NCI-H345 (cell line): ENCODE data around the gene ATP7B.
"Not testable (repeated sequence)": the region's sequence is repeated elsewhere in the genome, so short reads cannot be mapped to it uniquely, and the experiment has no call there.

Experiments used
- DNase-seq: peaks from one replicate; lab custom pipeline; 2025; lab: John Stamatoyannopoulos, UW

The ATP7B gene

DNA sequence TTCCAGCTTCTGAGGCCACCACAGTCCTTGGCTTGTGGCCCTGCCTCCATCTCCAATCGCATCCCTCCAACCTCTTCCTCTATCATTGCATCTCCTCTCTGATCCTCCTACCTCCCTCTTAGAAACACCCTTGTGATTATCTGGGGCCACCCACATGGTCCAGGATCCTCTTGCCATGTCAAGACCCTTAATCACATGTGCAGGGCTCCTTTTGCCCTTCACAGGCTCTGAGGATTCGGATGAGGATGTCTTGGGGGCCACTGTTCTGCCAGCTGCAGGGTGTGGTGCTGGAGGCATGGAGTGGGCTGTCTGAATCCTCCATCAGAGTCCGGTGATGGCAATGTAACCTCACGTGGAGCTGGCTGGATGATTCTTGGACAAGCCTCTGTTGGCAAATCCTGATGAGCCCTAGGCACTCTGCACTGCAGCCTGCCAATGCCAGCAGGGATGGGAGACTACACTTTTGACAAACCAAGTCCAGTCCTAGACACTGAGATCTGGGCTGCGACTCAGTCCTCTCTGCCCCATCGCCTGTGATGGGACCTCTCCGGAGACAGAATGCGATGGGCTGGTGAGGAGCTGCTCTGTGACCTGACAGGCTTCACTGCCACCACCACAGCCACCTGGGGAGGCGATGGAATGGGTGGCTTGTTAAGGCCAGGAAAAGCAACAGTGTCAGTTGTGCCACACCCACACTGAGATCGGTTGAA, 88.3 kb downstream of the ATP7B start:
- no peak for DNase-seq

DNA sequence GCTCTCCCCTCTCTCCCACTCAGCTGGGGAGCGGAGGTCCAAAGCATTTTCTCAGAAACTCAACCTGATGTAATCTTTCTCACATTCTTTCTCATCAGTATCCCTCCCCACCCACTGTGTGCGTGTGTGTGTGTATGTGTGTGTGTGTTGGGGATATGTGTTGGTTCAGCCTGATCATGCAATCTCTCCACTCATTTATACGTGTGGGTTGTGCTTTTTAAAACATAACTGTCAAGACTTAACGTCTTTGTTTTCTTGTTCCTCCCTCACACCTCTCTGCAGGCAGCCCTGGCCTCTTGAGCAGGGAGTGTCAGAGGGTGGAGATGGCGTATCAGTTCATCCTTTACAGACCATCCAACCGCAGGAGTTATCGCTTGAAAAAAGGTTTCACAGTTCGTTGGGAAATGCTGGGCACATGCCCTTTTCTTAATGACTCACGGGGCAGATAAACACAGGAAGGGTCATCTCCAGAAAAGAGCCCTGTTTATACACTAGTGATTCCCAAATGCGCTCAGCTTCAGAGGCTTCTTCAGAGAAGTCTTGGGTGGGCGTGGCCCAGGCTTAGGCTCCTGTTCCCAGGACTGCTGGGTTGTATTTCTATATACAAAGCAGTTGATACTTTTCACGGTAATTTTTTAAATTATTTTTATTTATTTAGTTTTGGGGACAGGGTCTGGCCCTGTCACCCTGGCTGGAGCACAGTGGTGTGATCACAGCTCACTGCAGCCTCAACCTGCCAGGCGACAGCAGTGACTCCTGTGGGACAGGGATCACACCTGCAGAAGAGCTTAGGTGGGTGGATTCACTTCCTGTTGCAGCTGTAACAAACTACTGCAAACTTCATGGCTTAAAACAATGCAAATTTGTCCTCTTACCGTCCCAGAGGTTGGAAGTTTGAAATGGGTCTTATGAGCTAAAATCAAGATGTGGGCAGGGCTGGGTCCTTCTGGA, 89.2 kb downstream of the ATP7B start:
- DNase-seq: no peak

DNA sequence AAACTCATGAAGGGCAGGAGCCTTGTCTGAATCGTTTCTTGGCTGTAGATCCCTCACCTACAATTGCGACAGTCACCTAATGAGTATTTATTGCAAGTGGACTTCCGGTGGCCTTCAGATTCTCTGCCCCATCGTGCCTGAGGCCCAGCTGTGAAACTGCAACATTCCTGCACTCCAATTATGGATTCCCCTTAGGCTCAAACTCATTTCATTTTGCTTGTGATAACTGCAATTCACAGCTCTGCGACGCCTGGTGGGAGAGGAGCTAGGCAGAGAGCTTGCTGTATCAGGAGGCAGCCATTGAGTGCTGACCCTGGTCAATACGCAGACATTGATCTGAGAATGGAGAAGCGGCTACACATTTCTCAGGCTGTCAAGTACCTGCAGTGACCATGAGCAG, 90.5 kb downstream of the ATP7B start:
- DNase-seq: no peak

DNA sequence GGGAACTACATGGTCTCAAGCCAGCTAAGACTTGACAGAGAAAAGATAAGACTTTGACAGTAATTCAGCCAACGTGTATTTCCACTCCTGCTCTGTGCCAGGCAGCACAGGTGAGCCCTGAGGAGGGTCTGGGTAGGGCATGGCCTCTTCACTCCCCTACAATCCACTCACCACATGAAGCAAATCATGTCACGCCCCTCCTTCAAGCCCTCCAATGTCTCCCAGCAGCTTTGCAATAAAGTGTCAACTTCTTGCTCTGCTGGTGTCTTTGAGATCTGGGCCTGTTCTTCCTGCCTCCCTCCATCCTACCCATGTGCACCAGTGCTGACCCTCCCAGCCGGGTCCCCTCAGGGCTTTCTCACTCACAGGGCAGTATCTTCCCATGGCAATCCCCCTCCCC, 91.0 kb downstream of the ATP7B start:
- no peak for DNase-seq

DNA sequence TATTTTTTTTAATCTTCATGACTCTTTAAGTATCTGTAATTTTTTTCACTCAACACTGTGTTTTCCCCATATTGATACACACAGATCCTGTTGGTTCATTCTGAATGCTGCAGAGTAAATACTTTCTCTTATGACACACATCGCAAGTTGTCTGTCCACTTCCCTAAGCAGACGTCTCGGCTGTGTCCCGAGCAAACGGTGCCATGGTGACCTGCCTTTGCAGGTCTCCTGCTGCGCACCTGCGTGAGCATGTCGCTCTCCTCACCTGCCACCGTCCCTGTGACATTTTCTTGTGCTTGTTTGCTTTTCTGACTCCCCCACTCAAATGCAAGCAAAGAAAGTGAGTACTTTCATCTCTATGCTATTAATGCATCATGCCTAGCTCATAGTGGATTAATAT, 91.7 kb downstream of the ATP7B start:
- no peak for DNase-seq

DNA sequence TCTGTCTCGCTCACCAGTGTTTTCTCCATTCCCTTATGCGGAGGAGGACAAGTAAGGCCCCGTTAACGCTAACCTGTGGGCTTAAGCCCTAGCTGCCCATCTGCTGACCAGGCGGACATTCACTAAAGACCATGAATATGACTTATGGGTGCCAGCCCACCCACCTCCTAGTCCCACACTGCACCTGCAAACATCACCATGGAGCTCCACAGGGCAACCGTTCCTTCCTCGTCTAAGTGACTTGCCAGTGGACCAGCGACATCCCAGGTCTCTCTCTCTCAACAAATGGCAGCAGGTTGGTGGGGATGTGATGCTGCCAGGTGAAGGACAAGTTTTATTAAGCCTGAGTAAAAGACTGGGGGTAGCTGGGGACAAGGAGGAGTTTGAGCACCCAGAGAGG, 94.3 kb downstream of the ATP7B start:
- DNase-seq: no peak

DNA sequence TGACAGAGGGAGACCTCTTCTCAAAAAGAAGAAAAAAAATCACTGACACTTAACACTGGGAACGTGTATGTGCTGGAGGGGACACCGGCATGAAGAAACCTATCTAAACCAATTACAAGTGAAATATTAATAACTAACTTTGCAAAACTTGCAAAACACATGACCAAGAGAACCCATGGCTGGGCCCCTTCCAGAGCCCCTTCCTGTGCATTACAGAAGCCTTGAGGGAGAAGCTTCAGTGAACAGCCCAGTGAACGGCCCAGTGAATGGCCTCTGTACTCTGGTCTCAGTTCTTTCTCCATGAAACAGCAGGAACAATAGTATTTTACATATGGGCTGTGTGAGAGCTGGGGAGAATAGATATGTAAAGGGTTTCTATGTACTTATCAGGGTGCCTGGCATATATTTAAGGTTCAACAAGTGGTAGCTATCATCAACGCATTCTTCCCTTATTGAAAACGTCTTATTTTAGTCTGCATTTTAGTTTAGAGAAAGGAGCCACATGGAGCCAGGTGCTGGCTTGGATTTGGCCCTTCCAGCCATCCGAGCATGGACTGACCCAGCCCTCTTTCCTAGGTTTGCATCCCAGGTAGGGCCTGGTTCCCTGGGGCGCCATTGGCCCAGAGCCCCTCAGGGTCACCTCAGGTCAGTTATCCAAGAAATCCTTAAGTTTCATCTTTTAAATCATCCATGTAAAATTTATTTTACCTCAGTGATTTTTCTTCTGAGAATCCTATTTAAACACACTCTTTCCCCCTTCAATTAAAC, 95.0 kb downstream of the ATP7B start:
- DNase-seq: no peak

DNA sequence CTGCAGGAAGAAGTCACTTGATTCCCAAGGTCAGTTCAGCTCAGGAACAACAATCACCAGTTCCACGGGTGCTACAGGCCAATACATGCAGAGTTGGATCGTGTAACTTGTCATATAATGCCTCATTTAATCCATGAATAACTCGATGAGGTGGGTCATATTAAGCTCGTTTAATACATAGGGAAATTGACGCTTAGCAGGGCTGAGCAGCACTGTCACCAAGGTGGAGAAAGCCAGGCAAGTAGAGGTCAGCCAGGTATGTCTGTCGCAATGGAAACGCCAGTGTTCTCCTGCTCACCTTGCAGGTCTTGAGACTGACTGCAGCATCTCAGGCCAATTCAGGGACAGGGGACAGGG, 97.1 kb downstream of the ATP7B start:
- no peak for DNase-seq

DNA sequence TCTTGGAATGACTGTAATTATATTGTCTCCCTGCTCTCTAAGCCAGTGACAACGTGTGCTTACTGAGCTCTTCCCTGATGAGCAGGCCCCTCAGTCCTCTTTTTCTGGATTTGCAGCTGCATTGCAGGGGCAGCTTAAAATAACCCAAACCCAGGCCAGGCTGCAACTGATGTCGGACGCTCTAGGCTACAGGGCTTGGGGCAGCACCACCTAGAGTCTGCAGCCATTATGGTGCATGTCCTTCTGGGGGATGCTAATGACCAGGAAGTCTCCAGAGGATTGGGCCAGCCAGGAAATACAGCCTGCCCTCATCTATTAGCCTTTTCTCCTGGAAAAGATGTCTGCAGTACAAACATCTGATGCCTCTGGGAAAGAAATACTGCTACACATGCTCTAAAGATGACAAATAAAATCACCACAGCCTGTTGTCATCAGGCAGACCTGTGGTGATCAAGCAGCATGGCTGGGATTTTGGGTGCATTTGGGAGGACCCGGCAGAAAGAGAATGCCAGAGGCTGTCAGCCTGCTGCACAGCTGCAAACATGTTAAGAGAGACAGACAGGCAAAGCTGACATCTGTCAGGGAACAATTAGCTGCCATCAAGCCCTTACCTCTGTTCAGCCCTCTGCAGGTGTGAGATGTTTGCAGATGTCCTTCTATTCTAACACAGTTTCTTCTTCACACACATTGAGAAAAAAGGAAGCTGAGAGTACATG, 97.7 kb downstream of the ATP7B start:
- peak; percentile 26 for DNase-seq

DNA sequence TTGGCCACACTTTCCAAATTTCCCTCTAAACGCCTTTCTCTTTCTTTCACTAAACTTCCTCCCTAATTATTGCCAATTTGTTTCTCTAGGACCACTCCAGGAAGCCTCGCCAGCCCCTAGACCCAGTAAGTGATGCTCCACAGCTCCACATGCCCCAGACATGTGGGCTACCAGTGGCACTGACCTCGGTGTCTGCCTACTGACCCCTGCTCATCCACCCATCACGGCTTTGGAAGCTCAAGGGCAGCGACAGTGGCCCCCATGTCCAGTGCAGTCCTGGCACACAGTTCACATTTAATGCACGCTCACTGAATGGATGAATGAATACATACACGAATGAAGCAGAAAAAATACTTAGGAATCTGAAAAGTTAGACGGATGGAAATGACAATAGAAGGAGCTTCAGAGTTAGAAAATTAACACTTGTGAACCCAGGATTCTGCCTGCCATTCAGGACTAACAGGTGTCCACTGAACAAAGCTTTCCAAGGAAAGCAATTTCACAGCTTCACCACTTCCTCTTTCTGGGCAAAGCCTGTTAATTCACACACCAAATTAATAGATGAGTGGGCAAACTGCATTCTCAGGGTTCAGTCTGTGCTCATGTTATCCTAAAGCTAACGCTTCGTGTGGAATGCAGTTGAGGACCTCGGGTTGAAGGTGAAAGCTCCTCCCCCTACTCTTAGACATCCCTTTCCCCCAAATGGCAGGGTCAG, 98.6 kb downstream of the ATP7B start:
- DNase-seq: no peak

DNA sequence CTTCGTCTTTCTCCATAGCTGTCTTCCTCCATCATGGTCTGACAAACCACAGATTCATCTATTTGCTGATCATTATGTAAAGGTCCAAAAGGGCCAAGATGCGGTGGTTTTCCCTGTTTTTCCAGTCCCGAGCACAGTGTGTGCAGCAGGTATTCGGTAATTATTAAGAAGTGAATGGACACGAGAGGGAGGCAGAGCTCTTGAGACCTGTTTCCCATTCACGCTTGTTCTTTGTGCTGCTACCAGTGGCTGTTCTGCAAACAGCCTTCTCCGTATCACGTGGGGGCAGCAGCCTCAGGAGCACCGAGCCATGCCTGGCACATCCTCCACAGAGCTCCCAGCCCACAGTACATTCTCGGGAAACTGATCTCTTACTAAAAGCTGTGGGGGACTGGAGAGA, 99.2 kb downstream of the ATP7B start:
- peak; percentile 46 for DNase-seq

DNA sequence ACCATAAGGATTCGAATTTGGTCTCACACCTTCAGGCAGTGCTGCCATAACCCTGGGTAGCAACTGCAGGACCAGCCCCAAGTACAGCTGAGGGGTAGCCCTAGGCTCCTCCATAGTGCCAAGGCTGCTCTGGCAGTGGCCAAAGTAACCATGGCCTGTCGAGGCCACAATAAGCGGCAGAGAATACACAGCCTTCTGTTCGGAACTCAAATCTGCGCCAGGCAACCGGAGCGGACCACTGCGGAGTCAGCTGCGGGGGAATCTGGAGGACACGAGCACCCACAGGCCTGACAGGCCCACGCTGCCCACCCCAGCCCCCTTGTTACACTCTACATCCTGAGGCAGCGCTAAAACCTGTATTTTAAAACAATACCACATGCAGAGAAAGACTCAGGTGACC, 100.7 kb downstream of the ATP7B start:
- DNase-seq: no peak

DNA sequence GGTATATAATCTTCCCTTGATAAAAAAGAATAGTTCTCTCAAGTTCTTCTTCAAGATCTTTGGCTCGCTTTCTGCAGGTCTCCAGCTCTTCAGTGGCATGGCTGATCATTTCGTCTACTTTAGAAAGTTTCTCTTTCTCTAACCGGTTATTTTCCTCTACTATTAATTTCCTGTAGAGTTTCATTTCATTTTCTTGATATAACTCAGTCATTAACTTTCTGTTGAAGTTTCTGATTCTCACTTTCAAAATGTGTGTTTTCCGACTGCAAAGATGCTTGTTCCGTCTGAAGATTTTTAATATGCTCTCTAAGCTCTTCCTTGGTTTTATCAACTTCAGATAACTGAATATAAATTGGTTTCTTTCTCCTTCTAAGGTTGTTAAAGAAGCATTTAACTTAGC, 102.0 kb downstream of the ATP7B start:
- DNase-seq: not testable (repeated sequence)

DNA sequence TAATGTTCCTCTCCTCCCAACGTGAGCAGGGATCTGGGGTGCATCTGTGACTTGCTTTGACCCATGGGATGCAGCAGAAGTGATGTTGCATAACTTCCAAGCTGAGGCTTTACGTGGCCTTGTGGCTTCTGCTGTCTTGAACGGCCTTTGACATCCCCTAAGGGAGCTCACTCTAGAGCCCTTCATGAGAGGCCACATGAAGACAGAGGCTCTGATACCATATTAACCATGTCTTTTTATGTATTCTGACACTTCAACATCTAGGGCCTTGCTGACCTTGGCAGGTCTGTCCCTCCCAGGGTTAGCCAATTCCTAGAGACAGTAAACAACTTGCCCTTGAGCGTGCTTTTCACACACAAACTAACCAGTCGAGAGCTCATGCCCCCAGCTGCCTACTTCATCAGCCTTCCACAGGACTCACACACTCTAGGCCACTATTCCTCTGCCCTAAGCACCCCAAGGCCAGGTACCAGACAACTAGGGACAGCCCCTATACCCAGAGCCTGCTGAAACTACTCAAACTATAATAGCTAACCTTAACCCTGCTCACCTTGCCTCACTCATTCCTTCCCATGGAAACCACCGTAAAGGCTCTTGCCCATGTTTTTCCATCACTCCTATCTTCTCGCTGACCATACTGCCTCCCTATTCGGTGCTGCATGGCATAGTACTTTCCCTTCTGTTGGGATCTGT, 104.1 kb downstream of the ATP7B start:
- no peak for DNase-seq

DNA sequence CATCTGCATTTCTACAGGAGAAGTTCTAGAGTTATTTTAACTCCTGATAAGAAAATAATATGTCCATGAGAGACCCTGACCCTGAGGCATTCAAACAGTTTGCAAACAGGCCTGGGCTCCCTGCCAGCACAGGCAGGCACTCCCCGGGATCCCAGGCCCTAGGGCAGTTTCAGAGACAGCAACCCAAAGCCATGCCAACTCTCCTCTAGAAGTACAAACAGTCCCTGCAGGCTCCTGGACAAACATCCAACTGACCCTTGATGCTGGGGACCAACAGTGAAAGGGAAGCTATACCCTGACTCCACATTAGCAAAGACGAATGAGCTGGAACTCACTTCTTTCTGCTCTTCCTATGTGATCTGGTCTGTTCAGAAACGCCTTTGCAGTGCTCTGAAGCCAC, 104.7 kb downstream of the ATP7B start:
- peak; percentile 39 for DNase-seq

DNA sequence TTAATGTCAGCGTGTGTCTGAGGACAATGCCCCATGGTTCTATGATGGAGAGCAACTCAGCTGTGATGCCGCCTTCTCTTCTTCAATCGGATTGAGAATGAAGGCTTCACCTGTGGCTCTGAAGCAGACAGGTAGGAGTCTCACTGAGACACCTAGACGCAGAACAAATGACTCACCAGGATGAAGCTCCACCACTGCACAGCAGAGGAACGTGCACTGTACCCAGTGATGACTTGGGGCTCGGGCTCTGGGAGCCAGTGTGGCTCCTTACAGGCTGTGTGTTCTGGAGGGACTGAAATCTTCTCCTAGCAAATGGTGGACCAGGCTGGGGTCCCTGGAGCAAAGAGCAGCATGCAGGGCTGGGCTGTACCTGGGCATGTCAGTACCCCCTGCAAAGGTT, 105.5 kb downstream of the ATP7B start:
- peak; percentile 38 for DNase-seq

DNA sequence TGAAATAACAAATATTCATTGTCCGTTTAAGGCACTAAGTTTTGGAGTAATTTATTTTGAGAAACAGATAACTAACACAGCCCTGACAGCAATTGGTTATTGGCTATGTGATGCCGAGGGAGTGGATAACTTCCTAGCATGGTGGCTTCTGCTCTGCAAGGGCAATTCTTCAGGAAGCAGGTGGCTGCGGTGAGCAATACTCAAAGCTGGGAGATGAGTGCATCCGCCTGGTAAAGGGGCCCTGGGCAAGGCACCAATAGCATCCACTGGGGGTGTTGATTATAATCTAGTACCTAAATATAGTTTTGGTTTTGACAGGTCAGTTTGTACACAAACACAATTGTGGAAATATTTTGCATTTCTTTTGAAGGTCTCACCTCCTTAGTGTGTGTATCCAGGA, 108.5 kb downstream of the ATP7B start:
- DNase-seq: no peak

DNA sequence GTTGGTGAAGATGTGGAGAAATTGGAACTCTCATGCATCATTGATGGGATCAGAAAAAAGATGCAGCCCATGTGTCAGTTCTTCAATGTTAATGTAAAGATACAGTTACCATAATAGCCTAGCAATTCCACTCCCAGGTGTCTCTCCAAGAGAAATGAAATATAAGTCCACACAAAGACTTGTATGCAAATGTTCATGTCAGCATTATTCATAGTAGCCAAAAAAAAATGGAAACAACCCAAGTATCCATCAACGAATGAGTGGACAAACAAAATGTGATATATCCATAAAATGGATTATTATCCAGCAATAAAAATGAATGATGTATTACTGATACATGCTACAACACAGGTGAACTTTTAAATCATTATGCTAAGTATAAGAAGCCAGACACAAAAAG, 110.8 kb downstream of the ATP7B start:
- no peak for DNase-seq

DNA sequence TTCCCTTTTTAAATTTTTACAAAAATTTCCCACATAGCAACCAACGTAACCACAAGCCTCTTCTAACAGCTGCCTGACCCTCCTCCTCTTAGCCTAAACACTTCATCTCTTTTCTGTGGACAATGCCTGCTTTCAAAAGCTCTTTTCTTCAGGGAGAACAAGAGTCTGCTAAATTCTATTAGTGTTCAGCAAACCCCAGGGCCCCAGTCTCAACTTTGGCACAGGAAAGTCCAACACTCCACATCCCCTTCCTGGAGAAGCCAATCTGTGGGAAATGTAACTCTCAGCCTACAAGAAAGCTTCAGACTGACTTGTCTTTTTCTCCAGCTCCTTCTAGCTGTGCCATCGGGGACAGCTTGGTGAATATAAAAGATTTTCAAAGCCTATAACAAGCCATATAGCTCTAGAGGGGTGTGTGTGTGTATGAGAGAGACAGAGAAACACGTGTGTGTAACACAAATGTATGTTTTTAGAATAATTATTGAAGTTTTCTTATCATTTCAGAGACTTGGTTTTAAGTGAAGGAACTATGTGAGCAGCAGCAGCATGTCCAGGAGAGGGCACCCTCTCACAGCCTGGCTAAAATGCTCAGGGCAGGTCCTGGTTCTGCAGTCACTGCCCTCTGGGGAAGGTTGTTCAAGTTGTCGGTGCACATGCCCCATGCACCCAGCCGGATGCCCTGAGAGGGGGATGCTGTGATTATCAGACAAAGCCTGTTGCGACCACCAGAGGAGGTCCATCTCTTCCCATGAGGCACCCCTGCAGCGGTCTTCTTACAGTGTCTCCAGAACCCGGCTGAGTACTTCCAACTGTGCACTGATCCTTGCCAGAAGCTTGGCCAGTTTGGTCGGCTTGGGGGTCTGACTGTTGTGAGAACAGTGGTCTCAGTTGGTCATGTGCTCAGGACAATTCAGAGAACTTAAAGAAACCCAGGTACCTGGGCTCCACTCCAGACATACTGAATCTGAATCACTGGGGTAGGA, 115.1 kb downstream of the ATP7B start:
- DNase-seq: peak; percentile 4

DNA sequence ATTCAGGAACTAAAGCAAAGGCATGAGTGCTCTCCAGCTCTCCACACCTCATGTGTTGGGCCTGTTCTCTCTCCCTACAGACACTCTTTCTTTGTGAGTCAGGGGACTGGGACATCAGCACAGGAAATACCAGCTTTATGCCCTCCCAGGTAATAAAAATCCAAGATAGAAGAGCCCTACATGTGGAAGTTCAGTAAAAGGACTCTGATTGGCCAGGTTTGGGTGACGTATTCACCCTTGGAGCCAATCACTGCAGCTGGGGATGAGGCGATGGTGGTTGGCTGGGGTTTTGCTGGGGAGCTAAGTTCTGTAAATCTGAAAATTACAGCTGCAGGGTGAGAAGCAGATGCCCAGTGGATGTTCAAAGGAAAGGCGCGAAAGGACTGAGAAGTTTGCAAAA, 117.0 kb downstream of the ATP7B start:
- no peak for DNase-seq
